ENCODE data around the gene TPP1. TPM values are rescaled to one million over a fixed set of nuclear protein-coding genes. Genes with fewer than 3 reads are reported as not detected.
A peak's percentile ranks its signal among the peaks of the same experiment; 100 is the strongest.

The TPP1 gene
- total RNA-seq, 1 donor from 2014 or later, result 38.4 TPM

DNA sequence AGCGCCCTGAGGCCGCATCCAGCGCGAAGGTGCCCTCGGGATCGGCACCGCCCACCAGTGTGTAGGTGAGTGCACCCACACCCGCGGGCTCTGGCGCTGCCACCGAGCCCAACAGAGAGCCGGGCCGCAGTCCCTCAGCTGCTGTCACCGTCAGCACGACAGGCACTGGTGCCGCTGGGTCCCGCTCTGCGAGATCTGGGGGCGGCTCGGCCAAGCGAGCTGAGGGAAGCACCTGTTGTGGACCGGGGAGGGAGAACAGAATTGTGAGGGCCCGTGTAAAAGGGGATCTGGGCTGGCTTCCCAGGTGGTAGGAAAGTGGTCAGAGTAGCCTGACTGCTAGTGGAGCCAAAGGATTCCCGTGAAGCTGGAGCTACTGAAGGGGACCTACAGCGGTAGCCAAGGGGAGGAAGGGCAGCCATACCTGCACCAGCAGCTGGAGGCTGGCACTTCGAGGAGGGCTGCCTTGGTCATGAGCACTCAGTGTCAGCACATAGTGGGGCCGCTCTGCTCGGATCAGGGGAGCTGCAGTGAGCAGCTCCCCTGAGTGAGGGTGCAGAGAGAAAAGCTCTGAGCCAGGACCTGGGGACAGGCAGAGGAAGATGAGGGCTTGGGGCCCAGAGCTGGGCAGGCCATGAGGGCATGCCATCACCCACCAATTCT lies 11.5 kb upstream of the TPP1 start:
- no peak overlapping the region for H3K27ac Mint-ChIP-seq

GRCh38 chr11:6629892-6630631 lies 10.8 kb upstream of the TPP1 start:
- DNase-seq (ENCODE audit: low spot score), result no peak
- no peaks in the 10 kb centered on the region for H3K36me3 Mint-ChIP-seq (ENCODE audit: low read depth)
- intact Hi-C loops (cut with micrococcal nuclease), result no loop called here
- no peak overlapping the region for H3K4me3 Mint-ChIP-seq
- H3K27ac Mint-ChIP-seq, result no peak overlapping the region
- H3K9me3 Mint-ChIP-seq, result no peaks in the 10 kb centered on the region
- H3K4me1 Mint-ChIP-seq (ENCODE audit: low read depth), result peaks cover 13% of the 10 kb centered on the region
- H3K27me3 Mint-ChIP-seq (ENCODE audit: insufficient read depth), result no peaks in the 10 kb centered on the region

More for the DNA sequence above, 11.5 kb upstream of the TPP1 start:
- H3K4me3 Mint-ChIP-seq, result no peak overlapping the region
- no peak for DNase-seq (ENCODE audit: low spot score)
- H3K4me1 Mint-ChIP-seq (ENCODE audit: low read depth), result peaks cover 13% of the 10 kb centered on the region
- no peaks in the 10 kb centered on the region for H3K27me3 Mint-ChIP-seq (ENCODE audit: insufficient read depth)
- no peaks in the 10 kb centered on the region for H3K9me3 Mint-ChIP-seq
- intact Hi-C loops (cut with micrococcal nuclease), result no loop called here
- H3K36me3 Mint-ChIP-seq (ENCODE audit: low read depth), result no peaks in the 10 kb centered on the region

- H3K36me3 Mint-ChIP-seq (ENCODE audit: low read depth), result no peaks in the 10 kb centered on the region
- DNase-seq (ENCODE audit: low spot score), result no peak
- H3K4me3 Mint-ChIP-seq, result no peak overlapping the region
- no peaks in the 10 kb centered on the region for H3K27me3 Mint-ChIP-seq (ENCODE audit: insufficient read depth)
- no peak overlapping the region for H3K27ac Mint-ChIP-seq
- peaks cover 13% of the 10 kb centered on the region for H3K4me1 Mint-ChIP-seq (ENCODE audit: low read depth)
- H3K9me3 Mint-ChIP-seq, result no peaks in the 10 kb centered on the region
- intact Hi-C loops (cut with micrococcal nuclease), result no loop called here
Measured at GRCh38 chr11:6629573-6629891, 10.3 kb upstream of the TPP1 start.

DNA sequence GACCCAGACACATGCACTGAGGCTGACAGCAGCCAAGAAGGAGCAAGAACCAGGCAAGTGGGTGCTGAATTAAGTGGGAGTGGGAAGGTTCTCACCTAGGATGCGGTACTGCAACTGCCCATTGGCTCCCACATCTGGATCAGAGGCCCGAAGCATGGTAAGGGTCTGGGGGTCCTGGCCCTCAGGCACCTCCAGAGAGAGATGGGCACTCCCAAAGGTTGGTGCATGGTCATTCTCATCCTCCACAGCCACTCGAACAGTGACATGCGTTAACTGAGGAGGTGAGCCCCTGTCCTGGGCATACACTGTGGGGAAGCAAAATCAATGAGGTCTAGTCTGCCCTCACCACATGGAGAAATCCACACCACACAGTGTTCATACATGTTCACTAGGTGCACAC lies 9.3 kb upstream of the TPP1 start:
- Mint-ChIP-seq H3K9me3 (no peaks in the 10 kb centered on the region), H3K36me3 (ENCODE audit: low read depth) (no peaks in the 10 kb centered on the region), H3K27me3 (ENCODE audit: insufficient read depth) (no peaks in the 10 kb centered on the region), H3K4me1 (ENCODE audit: low read depth) (peaks cover 13% of the 10 kb centered on the region), H3K4me3 (no peak overlapping the region), H3K27ac (peak overlapping the region; percentile 6)
- DNase-seq (ENCODE audit: low spot score), result no peak
- intact Hi-C loops (cut with micrococcal nuclease), result no loop called here

GRCh38 chr11:6627762-6628241 lies 8.6 kb upstream of the TPP1 start:
- Mint-ChIP-seq H3K4me1 (ENCODE audit: low read depth) (peaks cover 13% of the 10 kb centered on the region), H3K27ac (peak overlapping the region; percentile 75), H3K9me3 (no peaks in the 10 kb centered on the region), H3K27me3 (ENCODE audit: insufficient read depth) (no peaks in the 10 kb centered on the region), H3K4me3 (peak overlapping the region; percentile 53), H3K36me3 (ENCODE audit: low read depth) (no peaks in the 10 kb centered on the region)
- DNase-seq (ENCODE audit: low spot score), result no peak
- intact Hi-C loops (cut with micrococcal nuclease), result loop anchor here (2.0 kb wide), 1 partner anchor 21 kb away; no protein-coding TSS in a partner anchor

- H3K27me3 Mint-ChIP-seq (ENCODE audit: insufficient read depth), result no peaks in the 10 kb centered on the region
- no peaks in the 10 kb centered on the region for H3K36me3 Mint-ChIP-seq (ENCODE audit: low read depth)
- H3K4me3 Mint-ChIP-seq, result peak overlapping the region; percentile 53
- intact Hi-C loops (cut with micrococcal nuclease), result loop anchor here (2.0 kb wide), 1 partner anchor 20 kb away; no protein-coding TSS in a partner anchor
- no peaks in the 10 kb centered on the region for H3K9me3 Mint-ChIP-seq
- H3K4me1 Mint-ChIP-seq (ENCODE audit: low read depth), result peaks cover 13% of the 10 kb centered on the region
- H3K27ac Mint-ChIP-seq, result peak overlapping the region; percentile 75
- no peak for DNase-seq (ENCODE audit: low spot score)
Measured at GRCh38 chr11:6626971-6627761, 7.9 kb upstream of the TPP1 start.

DNA sequence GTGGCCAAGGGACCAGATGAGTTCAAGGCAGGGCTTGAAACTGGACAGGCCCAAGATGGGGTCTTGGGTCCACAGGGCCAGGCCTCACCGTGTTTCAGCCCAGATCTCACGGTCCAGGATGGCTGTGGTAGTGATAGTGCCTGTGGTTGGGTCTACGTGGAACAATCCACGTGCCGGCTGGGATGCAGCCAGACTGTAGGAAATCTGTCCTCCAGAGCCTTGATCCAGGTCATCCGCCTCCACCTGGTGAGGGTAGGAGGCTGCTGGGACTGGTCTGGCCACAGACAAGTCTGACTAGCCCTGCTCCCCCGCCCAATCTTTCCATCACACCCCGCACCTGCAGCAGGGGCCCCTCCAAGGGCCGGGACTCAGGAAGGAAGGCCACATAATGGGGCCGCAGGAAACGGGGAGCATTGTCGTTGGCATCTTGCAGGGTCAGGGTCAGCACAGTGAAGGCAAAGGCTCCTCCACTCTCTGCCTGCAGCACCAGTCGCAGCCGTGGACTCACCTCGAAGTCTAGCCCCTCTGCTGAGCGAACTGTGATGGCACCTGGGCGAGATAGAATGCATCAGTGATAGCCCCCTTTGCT lies 6.7 kb upstream of the TPP1 start:
- Mint-ChIP-seq H3K9me3 (no peaks in the 10 kb centered on the region), H3K27me3 (ENCODE audit: insufficient read depth) (no peaks in the 10 kb centered on the region), H3K4me1 (ENCODE audit: low read depth) (peaks cover 13% of the 10 kb centered on the region), H3K4me3 (no peak overlapping the region), H3K27ac (no peak overlapping the region), H3K36me3 (ENCODE audit: low read depth) (no peaks in the 10 kb centered on the region)
- intact Hi-C loops (cut with micrococcal nuclease), result loop anchor here (2.0 kb wide), 1 partner anchor 19 kb away; no protein-coding TSS in a partner anchor
- no peak for DNase-seq (ENCODE audit: low spot score)

GRCh38 chr11:6625156-6625831 lies 6.1 kb upstream of the TPP1 start:
- DNase-seq (ENCODE audit: low spot score), result no peak
- H3K27ac Mint-ChIP-seq, result no peak overlapping the region
- intact Hi-C loops (cut with micrococcal nuclease), result no loop called here

DNA sequence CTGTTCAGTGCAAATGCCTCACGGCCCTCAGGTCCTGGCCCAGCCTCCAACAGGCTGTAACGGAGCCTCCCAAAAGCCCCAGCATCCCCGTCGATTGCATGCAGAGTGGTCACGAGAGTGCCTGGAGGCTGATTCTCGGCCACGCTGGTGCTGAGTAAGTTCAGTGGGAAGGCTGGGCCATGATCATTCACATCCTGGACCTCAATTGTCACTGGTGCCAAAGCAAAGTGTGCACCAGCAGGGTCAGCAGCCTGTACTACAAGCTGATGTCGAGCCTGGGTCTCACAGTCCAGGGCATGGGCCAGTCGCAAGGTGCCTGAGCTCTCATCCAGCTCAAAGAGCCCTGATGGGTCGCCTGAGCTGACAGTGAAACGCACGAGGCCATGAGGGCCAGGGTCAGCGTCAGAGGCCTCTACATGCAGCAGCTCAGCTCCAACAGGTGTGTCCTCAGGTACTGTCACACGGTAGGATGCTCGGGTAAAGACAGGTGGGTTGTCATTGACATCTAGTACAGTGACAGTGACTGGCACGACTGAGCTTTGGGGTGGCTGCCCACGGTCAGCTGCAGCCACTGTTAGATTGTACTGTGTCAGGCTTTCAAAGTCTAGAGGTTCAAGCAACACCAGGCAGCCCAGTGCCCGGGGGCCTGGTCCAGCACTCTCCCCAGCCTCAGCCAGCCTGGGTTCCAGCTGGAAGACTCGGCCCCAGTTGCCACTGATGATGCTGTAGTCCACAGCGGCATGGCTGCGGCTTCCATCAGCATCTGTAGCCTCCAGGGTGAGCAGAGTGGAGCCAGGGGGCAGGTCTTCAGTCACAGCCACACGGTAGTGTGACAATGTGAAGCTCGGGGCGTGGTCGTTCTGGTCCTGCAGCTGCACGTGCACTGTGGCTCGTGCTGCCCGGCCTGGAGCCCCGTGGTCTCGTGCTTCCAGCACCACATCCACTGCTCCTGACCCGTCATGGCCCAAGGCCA lies 4.5 kb upstream of the TPP1 start:
- Mint-ChIP-seq H3K27ac (no peak overlapping the region), H3K4me1 (ENCODE audit: low read depth) (peaks cover 13% of the 10 kb centered on the region), H3K4me3 (no peak overlapping the region), H3K27me3 (ENCODE audit: insufficient read depth) (no peaks in the 10 kb centered on the region), H3K9me3 (no peaks in the 10 kb centered on the region), H3K36me3 (ENCODE audit: low read depth) (no peaks in the 10 kb centered on the region)
- intact Hi-C loops (cut with micrococcal nuclease), result no loop called here
- DNase-seq (ENCODE audit: low spot score), result no peak

More at GRCh38 chr11:6625156-6625831, 6.1 kb upstream of the TPP1 start:
- Mint-ChIP-seq H3K4me3 (no peak overlapping the region), H3K4me1 (ENCODE audit: low read depth) (peaks cover 13% of the 10 kb centered on the region), H3K9me3 (no peaks in the 10 kb centered on the region), H3K27me3 (ENCODE audit: insufficient read depth) (no peaks in the 10 kb centered on the region), H3K36me3 (ENCODE audit: low read depth) (no peaks in the 10 kb centered on the region)

DNA sequence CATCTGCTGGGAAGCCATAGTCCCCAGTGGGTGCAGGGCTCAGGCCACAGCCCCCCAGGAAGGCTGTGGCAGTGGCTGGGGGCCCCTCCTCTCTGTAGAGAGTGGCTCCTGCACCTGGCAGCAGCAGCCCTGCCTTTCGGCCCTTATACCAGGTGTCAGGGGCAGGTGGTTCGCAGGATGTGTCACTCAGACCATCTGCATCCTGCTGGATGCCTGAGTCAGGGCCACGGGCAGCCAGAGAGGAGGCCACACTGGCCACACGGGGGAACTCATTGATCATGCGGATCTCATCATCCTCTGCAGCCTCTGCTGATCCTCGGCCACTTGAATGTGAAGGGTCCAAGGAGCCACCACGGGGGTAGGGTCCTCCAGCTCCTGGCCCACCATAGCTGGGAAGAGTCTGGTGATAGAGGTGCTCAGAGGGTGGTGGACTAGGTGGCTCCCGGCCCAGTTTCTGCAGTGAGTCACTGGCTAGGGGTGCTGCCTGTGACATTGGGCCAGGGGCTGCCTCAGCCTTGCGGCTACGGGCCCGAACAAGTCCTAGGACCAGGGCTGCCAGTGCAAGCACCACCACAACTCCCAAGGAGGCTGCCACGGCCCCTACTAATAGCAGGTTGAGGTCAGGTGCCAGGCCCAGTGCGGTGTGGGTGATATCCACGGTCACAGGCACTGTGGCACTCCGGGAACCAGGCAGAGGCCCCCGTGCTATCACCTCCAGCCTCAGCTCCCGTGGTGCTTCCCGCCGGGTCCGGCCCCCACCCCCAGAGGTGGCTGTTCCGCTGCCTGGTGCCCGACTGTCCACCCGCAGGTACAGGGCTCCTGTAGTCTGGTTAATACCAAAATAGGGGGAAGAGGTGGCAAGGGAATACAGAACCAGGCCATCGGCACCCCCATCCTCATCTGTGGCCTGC lies 3.3 kb upstream of the TPP1 start:
- Mint-ChIP-seq H3K27ac (no peak overlapping the region), H3K36me3 (ENCODE audit: low read depth) (no peaks in the 10 kb centered on the region), H3K27me3 (ENCODE audit: insufficient read depth) (no peaks in the 10 kb centered on the region), H3K4me1 (ENCODE audit: low read depth) (peaks cover 3% of the 10 kb centered on the region), H3K4me3 (no peak overlapping the region), H3K9me3 (no peaks in the 10 kb centered on the region)
- intact Hi-C loops (cut with micrococcal nuclease), result no loop called here
- no peak for DNase-seq (ENCODE audit: low spot score)

- intact Hi-C loops (cut with micrococcal nuclease), result no loop called here
- Mint-ChIP-seq H3K4me1 (ENCODE audit: low read depth) (no peaks in the 10 kb centered on the region), H3K36me3 (ENCODE audit: low read depth) (no peaks in the 10 kb centered on the region), H3K9me3 (no peaks in the 10 kb centered on the region), H3K4me3 (no peak overlapping the region), H3K27ac (no peak overlapping the region), H3K27me3 (ENCODE audit: insufficient read depth) (no peaks in the 10 kb centered on the region)
- no peak for DNase-seq (ENCODE audit: low spot score)
Measured at GRCh38 chr11:6621711-6622211, 2.5 kb upstream of the TPP1 start.

Data from activated T-helper 1 cell treated with anti-CD3 and anti-CD28 coated beads, Interleukin-12 subunit alpha, Interleukin-12 subunit beta, Interleukin-2, Interleukin-4 antibody, amounts not matched to agents 30 ng/mL and 10 ng/mL and 1 ng/mL, durations not matched to agents 14 hours and 24 hours and 36 hours (primary cell).